Measurements from ENCODE around the gene ATP1A2.

The ATP1A2 gene

DNA sequence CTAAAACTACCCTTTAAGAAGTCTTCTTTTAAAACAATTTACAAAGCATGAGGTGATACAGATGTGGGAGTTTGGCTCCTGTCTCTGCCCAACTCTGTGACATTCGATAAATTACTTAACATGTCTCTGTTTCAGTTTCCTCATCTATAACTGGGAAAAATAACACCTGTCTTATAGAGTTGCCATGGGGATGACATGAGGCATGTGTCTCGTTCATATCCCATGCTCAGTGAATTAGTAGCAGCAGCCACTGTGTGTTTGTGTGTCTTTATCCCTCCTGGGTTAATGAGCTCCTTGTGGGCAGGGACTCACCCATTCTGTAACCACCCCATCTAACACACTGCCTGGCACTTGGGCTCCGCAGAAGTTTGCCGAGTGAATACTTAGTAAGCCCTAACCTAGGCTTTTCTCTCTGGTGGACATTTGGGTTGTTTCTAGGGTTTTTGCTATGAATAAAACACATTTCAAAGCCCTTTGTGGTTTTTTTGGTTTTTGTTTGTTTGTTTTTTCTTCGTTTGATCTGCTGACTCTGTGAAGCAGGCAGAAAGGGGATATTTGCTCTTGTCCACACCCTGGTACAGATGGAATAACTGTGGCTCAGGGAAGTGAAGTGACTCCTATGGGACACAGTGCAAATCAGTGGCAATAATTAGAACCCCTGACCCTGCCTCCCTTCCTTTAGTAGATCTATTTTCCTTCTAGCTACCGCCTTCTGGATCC lies 35.0 kb upstream of the ATP1A2 start:
- no peak overlapping the region for H3K27ac Mint-ChIP-seq
- ATAC-seq (ENCODE audit: low read depth) = no peak
- no peak for DNase-seq (ENCODE audit: low spot score in 2 of 2)
- peaks cover 7% of the 10 kb centered on the region for H3K4me1 Mint-ChIP-seq
- H3K36me3 Mint-ChIP-seq = no peaks in the 10 kb centered on the region
- no peaks in the 10 kb centered on the region for H3K9me3 Mint-ChIP-seq
- H3K27me3 Mint-ChIP-seq = peaks cover 32% of the 10 kb centered on the region
- H3K4me3 Mint-ChIP-seq = no peak overlapping the region

DNA sequence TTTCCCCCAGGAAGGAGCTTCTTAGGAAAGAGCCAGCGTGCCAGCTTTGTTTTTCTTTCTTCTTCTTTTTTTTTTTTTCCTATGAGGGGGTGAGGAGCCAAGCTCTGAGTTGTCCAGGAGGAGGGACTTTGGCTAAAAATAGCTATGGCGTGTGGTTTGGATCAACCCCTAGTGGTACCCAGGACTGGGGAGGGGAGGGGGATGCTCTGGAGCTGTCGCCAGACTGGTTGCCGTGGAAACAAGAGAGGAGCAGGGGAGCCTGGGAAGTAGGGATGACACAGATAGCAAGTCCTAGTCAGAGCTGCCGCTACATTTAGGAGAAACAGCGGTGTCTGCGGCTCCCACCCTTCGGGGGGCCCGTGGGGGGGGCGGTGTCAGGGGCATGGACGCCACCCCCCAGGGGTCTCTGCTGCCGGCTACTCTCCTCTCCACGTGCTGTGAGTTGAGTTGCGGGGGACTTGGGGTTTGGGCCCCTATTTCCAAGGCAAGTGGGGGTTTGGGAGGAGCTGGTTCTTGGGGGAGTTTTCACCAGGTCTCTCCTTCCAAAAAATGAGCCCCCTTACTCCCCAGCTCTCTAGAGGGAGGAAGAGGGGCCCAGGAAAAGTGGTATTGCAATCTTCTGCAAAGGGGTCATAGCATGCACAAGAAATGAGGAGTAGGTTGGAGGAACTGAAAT lies 34.2 kb upstream of the ATP1A2 start, which contains the start of gene KCNJ9:
TSS of gene KCNJ9 (plus strand) at position 278 of the 676 bp plus-strand sequence. CDS start 2,493 bp downstream, outside the sequence.
- no peak within 1 kb of the TSS for H3K4me3 Mint-ChIP-seq
- peaks cover 13% of the 10 kb centered on the region for H3K4me1 Mint-ChIP-seq
- H3K27me3 Mint-ChIP-seq = peaks cover 29% of the 10 kb centered on the region
- DNase-seq (ENCODE audit: low spot score in 2 of 2) (no peak), ATAC-seq (ENCODE audit: low read depth) (no peak)
- no peaks in the 10 kb centered on the region for H3K36me3 Mint-ChIP-seq
- no peaks in the 10 kb centered on the region for H3K9me3 Mint-ChIP-seq
- no peak within 1 kb of the TSS for H3K27ac Mint-ChIP-seq

DNA sequence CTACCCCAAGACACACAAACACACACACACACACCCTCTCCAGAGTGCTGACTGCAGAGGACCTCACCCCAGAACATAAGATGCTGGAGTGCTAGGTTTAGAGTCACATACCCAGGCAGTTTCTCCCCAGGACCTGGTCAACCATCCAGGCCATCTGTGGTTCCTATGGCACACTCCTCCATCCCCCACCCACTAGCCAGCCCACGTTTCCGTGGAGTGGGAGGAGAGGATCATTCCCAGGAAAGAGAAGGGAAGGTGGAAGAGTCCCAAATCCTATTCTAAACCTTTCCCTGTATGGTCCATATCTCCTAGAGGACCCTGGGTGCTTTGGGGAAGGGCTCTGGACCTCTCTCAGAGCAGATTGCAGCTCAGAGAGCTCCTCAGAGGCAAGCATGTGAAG lies 33.1 kb upstream of the ATP1A2 start:
- peaks cover 13% of the 10 kb centered on the region for H3K4me1 Mint-ChIP-seq
- peaks cover 7% of the 10 kb centered on the region for H3K36me3 Mint-ChIP-seq
- H3K4me3 Mint-ChIP-seq = no peak overlapping the region
- H3K27ac Mint-ChIP-seq = no peak overlapping the region
- DNase-seq (ENCODE audit: low spot score in 2 of 2) (no peak), ATAC-seq (ENCODE audit: low read depth) (no peak)
- H3K27me3 Mint-ChIP-seq = peaks cover 26% of the 10 kb centered on the region
- H3K9me3 Mint-ChIP-seq = no peaks in the 10 kb centered on the region

DNA sequence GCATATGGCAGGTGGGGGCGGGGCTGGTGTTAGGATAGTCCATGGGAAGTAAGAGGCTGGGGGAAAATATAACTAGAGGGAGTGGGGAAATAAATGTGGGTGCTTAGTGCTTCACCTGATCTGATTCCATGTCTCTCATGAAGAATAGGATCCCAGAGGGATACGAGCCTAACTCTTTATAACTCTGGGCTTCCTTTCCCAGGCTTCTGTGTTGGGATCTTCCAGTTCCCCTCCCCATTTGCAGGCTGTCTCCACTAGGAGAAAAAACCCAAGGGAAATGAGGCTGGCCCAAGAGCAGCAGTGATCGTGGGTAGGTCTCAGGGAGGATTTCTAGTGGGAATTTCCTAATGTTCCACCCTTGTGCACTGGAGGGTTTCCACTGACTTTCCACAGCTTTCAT lies 32.6 kb upstream of the ATP1A2 start:
- peaks cover 8% of the 10 kb centered on the region for H3K36me3 Mint-ChIP-seq
- H3K4me1 Mint-ChIP-seq = peaks cover 13% of the 10 kb centered on the region
- peaks cover 25% of the 10 kb centered on the region for H3K27me3 Mint-ChIP-seq
- ATAC-seq (ENCODE audit: low read depth) (no peak), DNase-seq (ENCODE audit: low spot score in 2 of 2) (no peak)
- no peaks in the 10 kb centered on the region for H3K9me3 Mint-ChIP-seq
- H3K4me3 Mint-ChIP-seq = peak overlapping the region; percentile 59
- no peak overlapping the region for H3K27ac Mint-ChIP-seq

DNA sequence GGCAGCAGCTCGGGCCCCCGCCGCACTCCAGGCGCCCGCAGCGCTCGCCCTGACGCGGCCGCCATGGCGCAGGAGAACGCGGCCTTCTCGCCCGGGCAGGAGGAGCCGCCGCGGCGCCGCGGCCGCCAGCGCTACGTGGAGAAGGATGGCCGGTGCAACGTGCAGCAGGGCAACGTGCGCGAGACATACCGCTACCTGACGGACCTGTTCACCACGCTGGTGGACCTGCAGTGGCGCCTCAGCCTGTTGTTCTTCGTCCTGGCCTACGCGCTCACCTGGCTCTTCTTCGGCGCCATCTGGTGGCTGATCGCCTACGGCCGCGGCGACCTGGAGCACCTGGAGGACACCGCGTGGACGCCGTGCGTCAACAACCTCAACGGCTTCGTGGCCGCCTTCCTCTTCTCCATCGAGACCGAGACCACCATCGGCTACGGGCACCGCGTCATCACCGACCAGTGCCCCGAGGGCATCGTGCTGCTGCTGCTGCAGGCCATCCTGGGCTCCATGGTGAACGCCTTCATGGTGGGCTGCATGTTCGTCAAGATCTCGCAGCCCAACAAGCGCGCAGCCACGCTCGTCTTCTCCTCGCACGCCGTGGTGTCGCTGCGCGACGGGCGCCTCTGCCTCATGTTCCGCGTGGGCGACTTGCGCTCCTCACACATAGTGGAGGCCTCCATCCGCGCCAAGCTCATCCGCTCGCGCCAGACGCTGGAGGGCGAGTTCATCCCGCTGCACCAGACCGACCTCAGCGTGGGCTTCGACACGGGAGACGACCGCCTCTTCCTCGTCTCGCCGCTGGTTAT lies 31.4 kb upstream of the ATP1A2 start:
- peaks cover 15% of the 10 kb centered on the region for H3K4me1 Mint-ChIP-seq
- H3K4me3 Mint-ChIP-seq = peak overlapping the region; percentile 42
- no peak overlapping the region for H3K27ac Mint-ChIP-seq
- DNase-seq (ENCODE audit: low spot score in 2 of 2) = peak; percentile 63 to 76
- peaks cover 18% of the 10 kb centered on the region for H3K36me3 Mint-ChIP-seq
- ATAC-seq (ENCODE audit: low read depth) = peak; percentile 84
- H3K9me3 Mint-ChIP-seq = no peaks in the 10 kb centered on the region
- H3K27me3 Mint-ChIP-seq = peaks cover 22% of the 10 kb centered on the region

DNA sequence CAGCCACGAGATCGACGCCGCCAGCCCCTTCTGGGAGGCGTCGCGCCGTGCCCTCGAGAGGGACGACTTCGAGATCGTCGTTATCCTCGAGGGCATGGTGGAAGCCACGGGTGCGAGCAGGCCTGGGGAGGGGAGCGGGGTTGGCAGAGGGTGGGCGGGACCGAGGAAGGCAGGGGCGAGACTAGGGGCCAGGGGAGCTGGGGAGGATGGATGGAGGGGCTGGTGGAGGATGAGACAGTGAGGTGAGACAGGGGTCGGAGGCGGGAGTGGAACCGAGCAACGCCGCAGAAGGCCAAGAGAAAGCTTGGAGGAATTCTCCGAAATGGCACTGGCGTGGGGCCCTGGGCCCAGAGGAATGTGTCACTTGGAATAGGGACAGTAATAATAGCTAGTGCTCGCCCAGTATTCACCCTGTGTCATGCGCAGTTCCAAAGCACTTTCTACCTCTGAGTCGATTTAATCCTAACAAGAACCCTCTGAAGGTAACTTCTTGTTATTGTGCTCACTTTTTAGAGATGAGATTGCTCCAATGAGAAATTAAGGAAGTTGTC lies 30.7 kb upstream of the ATP1A2 start:
- peaks cover 21% of the 10 kb centered on the region for H3K27me3 Mint-ChIP-seq
- no peaks in the 10 kb centered on the region for H3K9me3 Mint-ChIP-seq
- H3K4me3 Mint-ChIP-seq = no peak overlapping the region
- no peak overlapping the region for H3K27ac Mint-ChIP-seq
- DNase-seq (ENCODE audit: low spot score in 2 of 2) (no peak), ATAC-seq (ENCODE audit: low read depth) (no peak)
- H3K4me1 Mint-ChIP-seq = peaks cover 15% of the 10 kb centered on the region
- H3K36me3 Mint-ChIP-seq = peaks cover 20% of the 10 kb centered on the region

DNA sequence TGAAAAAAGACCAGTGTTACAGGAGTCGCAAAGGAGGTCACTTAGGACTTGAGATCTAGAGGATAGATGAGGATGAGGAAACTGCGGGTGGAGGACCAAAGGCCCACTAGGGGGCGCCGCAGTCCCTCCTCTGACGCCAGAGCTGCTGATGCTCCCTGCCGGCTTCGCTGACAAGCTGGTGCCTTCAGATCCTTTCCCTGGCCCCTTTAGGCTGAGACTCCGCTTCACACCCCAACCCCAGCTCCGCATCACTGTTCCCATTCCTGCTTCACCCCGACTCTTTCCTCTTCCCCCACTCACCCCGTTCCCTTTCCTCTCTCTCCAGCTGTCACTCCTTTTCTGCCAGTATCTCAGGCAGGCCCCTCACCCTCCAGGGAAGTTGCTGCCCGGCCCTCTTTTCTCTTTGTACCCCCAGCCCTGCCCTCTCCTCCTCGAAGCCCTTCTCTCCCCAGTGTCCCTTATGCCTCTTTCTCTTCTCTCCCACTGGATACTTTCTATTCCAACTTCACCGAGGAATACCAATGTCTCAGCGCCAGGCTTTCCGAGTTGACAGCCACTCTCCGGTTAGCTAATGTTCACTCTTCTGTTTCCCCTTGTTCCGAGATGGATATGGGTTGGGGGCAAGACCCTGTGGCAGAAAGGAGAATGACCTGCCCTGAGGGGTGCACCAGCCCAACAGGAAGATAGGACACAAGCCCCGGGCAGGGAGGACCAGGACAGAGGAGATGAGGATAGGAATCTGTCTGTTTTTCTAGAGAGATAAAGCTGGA lies 29.7 kb upstream of the ATP1A2 start:
- peak; percentile 69 for ATAC-seq (ENCODE audit: low read depth)
- H3K27ac Mint-ChIP-seq = peak overlapping the region; percentile 48
- peaks cover 16% of the 10 kb centered on the region for H3K27me3 Mint-ChIP-seq
- peaks cover 23% of the 10 kb centered on the region for H3K36me3 Mint-ChIP-seq
- H3K4me3 Mint-ChIP-seq = no peak overlapping the region
- peaks cover 15% of the 10 kb centered on the region for H3K4me1 Mint-ChIP-seq
- no peaks in the 10 kb centered on the region for H3K9me3 Mint-ChIP-seq
- peak; percentile 71 to 72 for DNase-seq (ENCODE audit: low spot score in 2 of 2)

DNA sequence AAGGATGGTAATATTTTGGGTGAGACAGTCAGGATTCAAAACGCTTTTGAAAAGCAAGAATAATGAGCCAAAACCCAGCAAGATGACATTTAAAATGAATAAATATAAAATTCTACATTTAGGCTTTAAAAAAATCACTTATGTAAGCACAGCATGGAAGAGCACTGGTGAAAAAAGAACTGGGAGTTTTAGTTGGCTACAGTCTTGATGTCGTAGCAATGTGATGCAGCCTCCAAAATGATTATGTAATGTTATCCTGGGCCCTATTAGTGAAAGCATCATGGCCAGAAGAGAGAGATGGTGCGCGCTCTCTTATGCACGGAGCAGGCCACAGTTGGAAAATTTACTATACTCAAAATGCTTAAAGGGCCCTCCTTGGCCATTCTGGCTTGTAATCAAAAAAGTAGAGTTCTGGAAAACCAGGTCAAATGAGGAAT lies 29.1 kb upstream of the ATP1A2 start:
- no peak overlapping the region for H3K4me3 Mint-ChIP-seq
- no peak for DNase-seq (ENCODE audit: low spot score in 2 of 2)
- H3K27me3 Mint-ChIP-seq = peaks cover 12% of the 10 kb centered on the region
- ATAC-seq (ENCODE audit: low read depth) = no peak
- peaks cover 25% of the 10 kb centered on the region for H3K36me3 Mint-ChIP-seq
- no peaks in the 10 kb centered on the region for H3K9me3 Mint-ChIP-seq
- H3K4me1 Mint-ChIP-seq = peaks cover 15% of the 10 kb centered on the region
- H3K27ac Mint-ChIP-seq = no peak overlapping the region

DNA sequence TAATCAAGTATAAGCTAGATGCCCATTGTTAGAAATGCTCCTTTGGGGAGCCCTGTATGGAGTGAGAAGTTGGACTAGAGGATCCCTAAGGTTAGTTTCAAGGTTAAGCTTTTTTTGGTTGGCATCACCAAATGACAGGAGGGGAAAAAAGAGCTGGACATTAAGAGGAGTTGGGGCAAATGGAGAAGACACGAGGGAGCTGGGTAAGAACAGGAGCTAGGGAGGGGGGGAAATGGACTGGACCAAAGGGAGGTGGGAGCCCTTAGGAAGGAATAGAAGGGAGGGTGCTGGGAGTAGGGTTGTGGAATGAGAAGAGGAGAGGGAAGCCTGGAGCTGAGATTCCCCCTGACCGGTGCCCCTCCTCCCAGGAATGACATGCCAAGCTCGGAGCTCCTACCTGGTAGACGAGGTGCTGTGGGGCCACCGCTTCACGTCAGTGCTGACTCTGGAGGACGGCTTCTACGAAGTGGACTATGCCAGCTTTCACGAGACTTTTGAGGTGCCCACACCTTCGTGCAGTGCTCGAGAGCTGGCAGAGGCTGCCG lies 28.4 kb upstream of the ATP1A2 start:
- DNase-seq (ENCODE audit: low spot score in 2 of 2) = no peak
- Mint-ChIP-seq H3K27me3 (peaks cover 8% of the 10 kb centered on the region), H3K9me3 (no peaks in the 10 kb centered on the region), H3K27ac (no peak overlapping the region), H3K4me1 (peaks cover 15% of the 10 kb centered on the region), H3K36me3 (peaks cover 28% of the 10 kb centered on the region), H3K4me3 (no peak overlapping the region)
- ATAC-seq (ENCODE audit: low read depth) = no peak

DNA sequence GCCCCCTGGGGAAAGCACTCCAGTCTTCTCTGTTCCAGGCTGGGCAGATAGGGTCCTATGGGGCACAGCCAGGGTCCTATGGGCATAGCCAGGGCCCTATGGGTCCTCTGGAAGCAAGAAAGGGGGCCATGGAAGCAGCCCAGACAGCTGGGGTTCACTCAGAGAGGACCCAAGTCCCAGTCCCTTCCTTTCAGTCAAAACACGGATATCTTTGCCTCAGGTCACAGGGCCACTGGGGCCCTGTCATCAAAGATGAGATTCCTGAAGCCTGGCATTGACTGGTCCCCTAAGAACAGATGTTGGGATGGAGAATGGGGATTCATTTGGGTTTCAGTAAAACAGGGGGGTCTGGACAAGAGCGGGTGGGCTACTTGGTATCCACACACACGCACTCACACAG lies 25.7 kb upstream of the ATP1A2 start:
- no peaks in the 10 kb centered on the region for H3K9me3 Mint-ChIP-seq
- DNase-seq (ENCODE audit: low spot score in 2 of 2) = no peak
- no peaks in the 10 kb centered on the region for H3K27me3 Mint-ChIP-seq
- ATAC-seq (ENCODE audit: low read depth) = no peak
- peaks cover 10% of the 10 kb centered on the region for H3K4me1 Mint-ChIP-seq
- peaks cover 32% of the 10 kb centered on the region for H3K36me3 Mint-ChIP-seq
- no peak overlapping the region for H3K27ac Mint-ChIP-seq
- no peak overlapping the region for H3K4me3 Mint-ChIP-seq

DNA sequence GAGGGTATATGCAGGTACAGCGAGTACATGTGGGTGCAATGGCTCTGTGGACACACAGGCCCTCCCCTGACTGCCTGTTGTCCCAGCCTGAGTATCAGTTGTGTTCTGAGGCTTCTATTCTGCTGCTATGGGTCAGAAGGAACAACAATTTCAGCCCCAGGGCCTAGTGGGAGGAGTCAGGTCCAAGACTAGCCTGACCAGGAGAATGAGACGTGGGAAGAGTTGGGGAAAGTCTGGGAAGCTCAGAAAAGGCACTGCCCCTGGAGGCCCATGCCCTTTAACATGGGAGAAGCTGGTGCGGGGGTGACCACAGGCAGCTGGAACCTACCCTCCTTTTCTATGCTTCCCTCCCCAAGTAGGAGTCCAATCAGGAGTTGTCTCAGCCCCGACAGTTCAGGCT lies 24.8 kb upstream of the ATP1A2 start:
- Mint-ChIP-seq H3K4me3 (no peak overlapping the region), H3K9me3 (no peaks in the 10 kb centered on the region), H3K36me3 (peaks cover 32% of the 10 kb centered on the region), H3K27ac (no peak overlapping the region), H3K27me3 (no peaks in the 10 kb centered on the region), H3K4me1 (peaks cover 7% of the 10 kb centered on the region)
- DNase-seq (ENCODE audit: low spot score in 2 of 2) (no peak), ATAC-seq (ENCODE audit: low read depth) (no peak)

DNA sequence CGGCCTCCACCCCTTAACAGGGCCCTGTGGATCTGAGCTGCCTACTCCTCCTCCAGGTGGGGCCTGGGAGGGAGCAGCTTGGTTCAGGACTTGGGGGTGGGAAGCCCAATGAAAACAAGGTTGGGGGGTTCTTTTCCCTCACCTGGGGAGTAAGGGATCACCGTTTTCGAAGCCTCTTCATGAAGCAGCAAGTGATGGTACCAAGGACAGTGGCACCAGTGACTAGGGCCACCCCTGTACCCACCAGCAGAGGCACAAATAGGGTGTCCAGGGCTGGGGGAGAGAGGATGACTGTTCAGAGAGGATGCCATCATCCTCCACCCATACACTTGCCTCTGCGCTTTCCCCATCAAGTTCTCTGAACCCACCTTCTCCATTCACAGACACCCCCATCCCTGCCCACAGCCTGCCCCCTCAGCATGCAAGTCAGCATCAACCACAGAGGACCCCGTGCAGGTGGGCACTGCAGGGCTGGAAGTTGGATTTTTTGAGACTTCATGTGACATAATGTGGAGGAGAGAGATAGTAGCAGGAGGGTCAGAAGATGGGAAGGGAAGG lies 23.8 kb upstream of the ATP1A2 start:
- no peak for DNase-seq (ENCODE audit: low spot score in 2 of 2)
- Mint-ChIP-seq H3K27ac (no peak overlapping the region), H3K9me3 (no peaks in the 10 kb centered on the region), H3K4me1 (peaks cover 11% of the 10 kb centered on the region), H3K36me3 (peaks cover 29% of the 10 kb centered on the region), H3K27me3 (no peaks in the 10 kb centered on the region), H3K4me3 (no peak overlapping the region)
- no peak for ATAC-seq (ENCODE audit: low read depth)

Measured in memory B cell (primary cell).